ENCODE measurements around the gene FLT4. TPM values are rescaled to one million over a fixed set of nuclear protein-coding genes. Genes with fewer than 3 reads are reported as not detected.

Gene FLT4
- total RNA-seq, 1 donor from 2014 or later, result 0.51 TPM

DNA sequence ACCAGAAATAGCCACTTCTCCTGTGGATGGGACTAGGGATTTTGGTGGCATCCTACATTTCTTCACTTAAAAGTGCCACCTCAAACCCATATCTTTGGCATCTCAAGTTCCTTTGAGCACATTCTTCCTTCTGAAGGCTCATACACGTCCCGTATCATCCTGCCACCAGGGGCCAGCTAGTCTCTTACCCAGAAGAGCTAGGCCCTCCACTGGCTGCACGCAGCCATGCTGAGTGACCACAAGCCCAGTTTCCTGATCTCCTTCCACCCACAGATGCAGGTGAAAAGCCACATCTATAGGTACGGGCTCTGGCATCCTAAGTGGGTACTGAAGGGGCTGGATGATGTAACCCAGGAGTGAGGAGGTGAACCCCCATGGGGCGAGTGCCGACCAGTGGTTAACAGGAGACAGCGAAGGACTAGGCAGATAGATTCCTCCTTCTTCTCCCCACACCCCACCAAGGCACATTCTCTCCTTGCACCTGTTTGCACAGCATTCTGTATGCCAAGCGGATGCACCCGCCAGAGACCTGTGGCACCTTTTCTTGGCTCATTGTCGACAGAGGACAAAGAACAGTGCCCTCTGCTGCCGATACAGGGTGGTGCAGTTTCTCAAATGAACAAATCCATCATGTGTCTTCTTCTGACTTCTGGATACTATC lies 43.7 kb downstream of the FLT4 start:
- TF ChIP-seq CTCF (IDR thresholded peaks at IDR 0.05), result peak; percentile 75
- H3K27me3 Mint-ChIP-seq (ENCODE audit: unreplicated experiment), result peaks cover 2% of the 10 kb centered on the region
- H3K9me3 Mint-ChIP-seq (ENCODE audit: unreplicated experiment), result no peaks in the 10 kb centered on the region

GRCh38 chr5:180604271-180604670 lies 45.1 kb downstream of the FLT4 start:
- DNase-seq (ENCODE audit: extremely low spot score, unreplicated experiment), result no peak
- Mint-ChIP-seq H3K36me3 (ENCODE audit: unreplicated experiment) (no peaks in the 10 kb centered on the region), H3K4me3 (ENCODE audit: unreplicated experiment) (no peak overlapping the region), H3K27ac (ENCODE audit: unreplicated experiment) (no peak overlapping the region), H3K27me3 (ENCODE audit: unreplicated experiment) (peaks cover 2% of the 10 kb centered on the region), H3K9me3 (ENCODE audit: unreplicated experiment) (no peaks in the 10 kb centered on the region), H3K4me1 (ENCODE audit: unreplicated experiment) (no peaks in the 10 kb centered on the region)
- no peak for TF ChIP-seq CTCF (IDR thresholded peaks at IDR 0.05)

More for the DNA sequence above, 43.7 kb downstream of the FLT4 start:
- no peak overlapping the region for H3K27ac Mint-ChIP-seq (ENCODE audit: unreplicated experiment)
- no peak overlapping the region for H3K4me3 Mint-ChIP-seq (ENCODE audit: unreplicated experiment)
- H3K36me3 Mint-ChIP-seq (ENCODE audit: unreplicated experiment), result no peaks in the 10 kb centered on the region
- no peak for DNase-seq (ENCODE audit: extremely low spot score, unreplicated experiment)
- no peaks in the 10 kb centered on the region for H3K4me1 Mint-ChIP-seq (ENCODE audit: unreplicated experiment)

- no peaks in the 10 kb centered on the region for H3K36me3 Mint-ChIP-seq (ENCODE audit: unreplicated experiment)
- no peak for DNase-seq (ENCODE audit: extremely low spot score, unreplicated experiment)
Observed at GRCh38 chr5:180603076-180603594, 46.3 kb downstream of the FLT4 start.

GRCh38 chr5:180602481-180603075 lies 46.8 kb downstream of the FLT4 start:
- H3K27ac Mint-ChIP-seq (ENCODE audit: unreplicated experiment), result no peak overlapping the region
- H3K27me3 Mint-ChIP-seq (ENCODE audit: unreplicated experiment), result peaks cover 2% of the 10 kb centered on the region
- H3K9me3 Mint-ChIP-seq (ENCODE audit: unreplicated experiment), result no peaks in the 10 kb centered on the region
- DNase-seq (ENCODE audit: extremely low spot score, unreplicated experiment), result no peak
- TF ChIP-seq CTCF (IDR thresholded peaks at IDR 0.05), result no peak
- no peaks in the 10 kb centered on the region for H3K36me3 Mint-ChIP-seq (ENCODE audit: unreplicated experiment)
- H3K4me3 Mint-ChIP-seq (ENCODE audit: unreplicated experiment), result no peak overlapping the region
- no peaks in the 10 kb centered on the region for H3K4me1 Mint-ChIP-seq (ENCODE audit: unreplicated experiment)

More at GRCh38 chr5:180603076-180603594, 46.3 kb downstream of the FLT4 start:
- Mint-ChIP-seq H3K4me1 (ENCODE audit: unreplicated experiment) (no peaks in the 10 kb centered on the region), H3K27ac (ENCODE audit: unreplicated experiment) (no peak overlapping the region), H3K27me3 (ENCODE audit: unreplicated experiment) (peaks cover 2% of the 10 kb centered on the region), H3K4me3 (ENCODE audit: unreplicated experiment) (no peak overlapping the region), H3K9me3 (ENCODE audit: unreplicated experiment) (no peaks in the 10 kb centered on the region)
- no peak for TF ChIP-seq CTCF (IDR thresholded peaks at IDR 0.05)

Measured in osteocyte (in vitro differentiated cells).